HG02678 (cell line): ENCODE measurements around the gene SPRR4.

Experiments used
- ATAC-seq: cut with Tn5 transposase; IDR thresholded peaks from one replicate; pipeline ENCODE4 v1.9.1; 2021; ENCODE audit warnings: mild to moderate bottlenecking, moderate library complexity; ENCODE audit not compliant: unreplicated experiment

Gene SPRR4

GRCh38 chr1:152970495-152970894 lies at the start of gene SPRR4:
TSS of gene SPRR4 (plus strand) at chr1:152970648. CDS start at chr1:152971891, 1,243 bp downstream.
- no peak for ATAC-seq

GRCh38 chr1:152924191-152924590 lies 46.3 kb upstream of the SPRR4 start:
- no peak for ATAC-seq

GRCh38 chr1:152926091-152926490 lies 44.4 kb upstream of the SPRR4 start:
- ATAC-seq: no peak

- no peak for ATAC-seq
Observed at GRCh38 chr1:152928671-152929070, 41.8 kb upstream of the SPRR4 start.

- no peak for ATAC-seq
Observed at GRCh38 chr1:152932170-152932811, 38.2 kb upstream of the SPRR4 start.

GRCh38 chr1:152933196-152933595 lies 37.3 kb upstream of the SPRR4 start:
- no peak for ATAC-seq

GRCh38 chr1:152940614-152941013 lies 29.8 kb upstream of the SPRR4 start:
- no peak for ATAC-seq

- no peak for ATAC-seq
Observed at GRCh38 chr1:152941037-152941711, 29.3 kb upstream of the SPRR4 start.

- ATAC-seq: no peak
Observed at GRCh38 chr1:152942161-152942560, 28.3 kb upstream of the SPRR4 start.

- no peak for ATAC-seq
Observed at GRCh38 chr1:152946248-152946647, 24.2 kb upstream of the SPRR4 start.

- no peak for ATAC-seq
Observed at GRCh38 chr1:152946651-152947256, 23.7 kb upstream of the SPRR4 start, which contains the start of gene SPRR5. TSS of gene SPRR5 (plus strand) at chr1:152947206. CDS start at chr1:152948555, 1,349 bp downstream.

- ATAC-seq: no peak
Observed at GRCh38 chr1:152951711-152952110, 18.7 kb upstream of the SPRR4 start.

GRCh38 chr1:152953761-152954160 lies 16.7 kb upstream of the SPRR4 start:
- no peak for ATAC-seq

- no peak for ATAC-seq
Observed at GRCh38 chr1:152954436-152954835, 16.0 kb upstream of the SPRR4 start.

- no peak for ATAC-seq
Observed at GRCh38 chr1:152957561-152957960, 12.9 kb upstream of the SPRR4 start.

GRCh38 chr1:152959273-152959672 lies 11.2 kb upstream of the SPRR4 start:
- ATAC-seq: no peak

- ATAC-seq: no peak
Observed at GRCh38 chr1:152959801-152960451, 10.5 kb upstream of the SPRR4 start.

- no peak for ATAC-seq
Observed at GRCh38 chr1:152960452-152961044, 9.9 kb upstream of the SPRR4 start.

GRCh38 chr1:152961226-152961891 lies 9.1 kb upstream of the SPRR4 start:
- ATAC-seq: no peak

GRCh38 chr1:152962876-152963415 lies 7.5 kb upstream of the SPRR4 start:
- no peak for ATAC-seq
